GM18870 (cell line): ENCODE measurements around the gene HTR2B.
"Not testable (repeated sequence)": the region's sequence is repeated elsewhere in the genome, so short reads cannot be mapped to it uniquely, and the experiment has no call there.

Experiments used
- ATAC-seq: cut with Tn5 transposase; IDR thresholded peaks from one replicate; pipeline ENCODE4 v1.9.1; 2021; ENCODE audit warnings: moderate library complexity; ENCODE audit not compliant: unreplicated experiment

The HTR2B gene

GRCh38 chr2:231124838-231125568 lies at the start of gene HTR2B:
TSS of gene HTR2B (minus strand) at chr2:231125042. CDS start at chr2:231123764, 1,278 bp downstream.
- no peak for ATAC-seq

GRCh38 chr2:231174211-231174651 lies 49.4 kb upstream of the HTR2B start:
- no peak for ATAC-seq

- ATAC-seq = no peak
Observed at GRCh38 chr2:231172025-231172424, 47.2 kb upstream of the HTR2B start.

DNA sequence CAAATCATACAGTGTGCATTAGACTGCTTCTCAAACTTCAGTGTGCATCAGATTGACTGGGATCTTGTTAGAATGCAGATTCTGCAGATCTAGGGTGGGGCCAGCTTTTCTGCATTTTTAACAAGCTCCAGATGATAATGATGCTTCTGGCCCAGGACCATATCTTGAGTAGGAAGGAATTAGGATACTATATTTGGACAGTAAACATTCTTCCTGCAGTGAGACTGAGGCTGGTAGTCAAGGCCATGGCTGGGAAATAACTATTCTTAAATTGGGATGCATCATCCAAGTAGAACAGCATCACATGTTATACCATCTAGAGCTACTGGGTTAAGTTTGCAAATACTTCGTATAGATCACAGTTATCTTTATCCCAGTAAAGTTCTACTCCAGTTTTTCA lies 45.2 kb upstream of the HTR2B start:
- no peak for ATAC-seq

DNA sequence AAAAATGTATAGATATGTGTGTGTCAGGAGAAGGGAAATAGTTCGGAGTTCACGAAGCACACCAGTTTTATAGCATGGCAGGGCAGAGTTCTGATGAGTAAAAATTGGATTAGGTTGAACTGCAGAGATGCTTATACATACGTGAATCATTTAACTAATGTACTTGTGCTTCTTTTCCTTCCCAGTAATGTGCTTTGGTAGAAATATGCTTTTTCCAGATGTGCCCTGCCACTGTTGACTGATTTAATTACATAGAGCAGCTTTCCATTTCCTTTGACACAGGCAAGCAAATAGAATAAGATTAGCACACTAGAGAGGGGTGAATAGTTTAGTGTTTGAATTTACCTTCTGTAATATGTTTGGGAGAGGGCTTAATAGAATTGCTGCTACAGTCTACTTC lies 44.6 kb upstream of the HTR2B start:
- ATAC-seq = no peak

DNA sequence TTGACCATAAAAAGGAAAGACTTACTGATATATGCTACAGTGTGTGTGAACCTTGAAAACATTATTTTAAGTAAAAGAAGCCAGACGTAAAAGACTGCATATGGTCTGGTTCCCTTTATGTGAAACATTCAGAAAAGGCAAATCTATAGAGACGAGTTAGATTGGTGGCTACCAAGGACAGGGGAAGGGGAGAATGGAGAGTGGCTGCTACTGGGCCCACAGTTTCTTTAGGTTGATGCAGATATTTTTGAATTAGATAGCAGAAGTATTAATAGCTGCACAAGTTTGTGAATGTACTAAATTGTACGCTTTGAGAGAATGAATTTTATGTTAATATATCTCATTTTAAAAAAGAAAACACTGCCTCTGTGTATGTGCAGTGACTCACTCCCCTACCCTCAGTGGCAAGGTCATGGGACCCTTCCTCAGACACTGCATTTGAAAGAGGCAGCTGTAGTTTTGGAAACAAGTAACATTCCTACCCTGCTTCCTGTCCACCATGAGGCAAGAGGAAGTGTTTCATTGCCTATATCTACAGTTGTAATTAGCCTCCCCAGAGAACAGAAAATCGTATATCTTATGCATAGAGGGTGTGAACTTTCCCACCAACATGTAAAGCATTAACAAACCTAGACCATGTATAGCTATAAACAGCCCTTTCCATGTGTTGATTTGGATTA lies 43.8 kb upstream of the HTR2B start:
- no peak for ATAC-seq

DNA sequence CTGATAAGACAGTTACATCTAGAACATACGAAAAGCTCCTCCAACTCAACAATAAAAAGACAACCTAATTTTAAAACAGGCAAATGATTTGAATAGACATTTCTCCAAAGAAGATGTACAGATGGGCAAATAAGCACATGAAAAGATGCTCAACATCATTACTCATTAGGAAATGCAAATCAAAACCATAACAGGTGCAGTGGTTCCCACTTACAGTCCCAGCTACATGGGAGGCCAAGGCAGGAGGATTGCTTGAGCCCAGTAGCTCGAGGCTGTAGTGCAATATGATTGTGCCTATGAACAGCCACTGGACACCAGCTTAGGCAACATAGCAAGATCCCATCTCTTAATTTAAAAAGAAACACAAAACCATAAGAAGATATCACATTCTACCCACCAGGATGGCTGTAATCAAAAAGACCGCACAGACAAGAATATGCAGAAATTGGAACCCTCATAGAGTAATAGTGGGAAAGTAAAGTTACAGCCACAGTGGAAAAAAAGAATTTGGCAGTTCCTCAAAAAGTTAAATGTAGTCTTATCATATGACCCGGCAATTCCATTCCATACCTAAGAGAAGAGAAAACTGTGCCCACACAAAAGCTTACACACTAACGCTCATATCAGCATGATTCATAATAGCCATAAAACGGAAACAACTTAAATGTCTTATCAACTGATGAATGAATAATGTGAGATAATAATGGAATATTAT lies 43.1 kb upstream of the HTR2B start:
- ATAC-seq = no peak

- ATAC-seq = no peak
Observed at GRCh38 chr2:231163414-231164095, 38.7 kb upstream of the HTR2B start.

GRCh38 chr2:231163011-231163410 lies 38.2 kb upstream of the HTR2B start:
- ATAC-seq = no peak

GRCh38 chr2:231161877-231162329 lies 37.1 kb upstream of the HTR2B start:
- no peak for ATAC-seq

- ATAC-seq = no peak
Observed at GRCh38 chr2:231161252-231161839, 36.5 kb upstream of the HTR2B start.

DNA sequence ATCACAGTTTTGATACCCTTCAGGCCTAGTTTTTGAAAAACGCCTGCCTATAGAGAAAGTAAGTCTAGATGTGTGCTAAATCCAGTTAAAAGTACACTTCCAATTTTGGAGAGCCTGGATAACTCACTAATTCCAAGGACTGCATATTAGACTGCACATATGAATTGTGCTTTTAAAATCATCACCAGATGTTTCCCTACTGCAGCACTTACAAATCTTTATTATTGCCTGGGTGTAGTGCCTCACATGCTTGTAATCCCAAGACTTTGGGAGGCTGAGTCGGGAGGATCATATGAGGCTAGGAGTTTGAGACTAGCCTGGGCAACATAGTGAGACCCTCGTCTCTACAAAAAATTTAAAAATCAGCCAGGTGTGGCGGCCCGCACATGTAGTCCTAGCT lies 35.9 kb upstream of the HTR2B start:
- no peak for ATAC-seq

- no peak for ATAC-seq
Observed at GRCh38 chr2:231159306-231159705, 34.5 kb upstream of the HTR2B start.

DNA sequence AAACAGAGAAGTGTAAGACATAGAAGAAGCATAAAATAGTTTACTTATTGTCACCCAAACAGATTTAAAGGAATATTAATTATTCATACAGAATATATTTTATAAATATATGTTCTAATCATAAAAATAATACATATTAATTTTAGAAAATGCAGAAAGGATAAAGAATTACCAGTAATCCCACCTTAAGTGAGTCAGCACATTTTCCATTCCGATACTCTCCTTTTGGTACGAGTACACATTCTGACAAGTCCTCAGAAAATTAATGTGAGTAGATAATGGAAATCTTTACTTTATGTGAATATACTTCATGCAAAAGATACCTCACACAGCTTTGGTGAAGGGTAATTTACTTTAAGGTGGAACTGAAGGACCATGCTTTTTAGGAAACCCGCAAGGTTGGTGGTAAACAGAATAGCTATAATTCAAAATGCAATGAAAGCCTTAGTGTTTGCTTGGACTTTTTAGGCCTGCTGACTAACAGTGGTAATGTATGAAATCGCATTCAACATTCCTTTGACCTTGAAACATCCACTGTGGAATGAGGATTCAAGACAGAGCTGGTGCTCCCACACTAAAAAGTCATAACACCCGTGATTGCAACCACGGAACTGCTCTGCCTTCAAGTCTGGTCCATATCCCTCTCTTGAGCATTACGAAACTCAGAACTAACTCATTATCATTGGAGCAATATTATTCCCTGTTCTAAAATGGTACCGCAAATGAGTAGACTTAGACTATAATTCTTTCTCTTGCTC lies 28.1 kb upstream of the HTR2B start:
- no peak for ATAC-seq

GRCh38 chr2:231146665-231147064 lies 21.8 kb upstream of the HTR2B start:
- no peak for ATAC-seq

- no peak for ATAC-seq
Observed at GRCh38 chr2:231144896-231145295, 20.1 kb upstream of the HTR2B start.

GRCh38 chr2:231140808-231141207 lies 16.0 kb upstream of the HTR2B start:
- ATAC-seq = not testable (repeated sequence)

DNA sequence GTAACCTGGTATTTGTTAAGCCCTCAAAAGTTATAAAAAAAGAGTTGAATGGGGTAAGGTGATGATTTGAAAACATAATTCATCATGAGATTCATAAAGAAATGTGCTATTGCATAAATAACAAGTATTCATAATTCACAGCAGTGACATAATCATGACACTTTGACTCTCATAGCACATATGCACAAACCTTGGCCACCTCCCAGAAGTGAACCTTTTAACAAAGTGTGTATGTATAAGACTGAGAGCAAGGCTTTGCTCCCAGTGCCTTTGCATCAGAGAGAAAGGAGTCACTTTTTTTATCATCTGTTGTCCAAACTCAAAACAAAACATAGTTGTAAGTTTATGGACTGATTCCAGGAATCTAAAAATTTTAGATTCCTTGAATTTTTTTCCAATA lies 15.0 kb upstream of the HTR2B start:
- no peak for ATAC-seq

GRCh38 chr2:231138699-231139098 lies 13.9 kb upstream of the HTR2B start:
- no peak for ATAC-seq
